IPS-11a (cell line): ENCODE results near the gene MCC.

ENCODE experiments used
- H3K4me3 ChIP-seq: one replicate; pipeline ENCODE4 v1.5.1; 2013; ENCODE audit warnings: low read depth, low read length, control low read depth

MCC gene

GRCh38 chr5:113182658-113183344, 305.5 kb downstream of the MCC start:
- no peak overlapping the region for H3K4me3 ChIP-seq

GRCh38 chr5:113181853-113182490, 306.3 kb downstream of the MCC start:
- no peak overlapping the region for H3K4me3 ChIP-seq

- no peak overlapping the region for H3K4me3 ChIP-seq
These were observed 306.8 kb downstream of the MCC start for GRCh38 chr5:113181409-113181808.

GRCh38 chr5:113179156-113179555, 309.1 kb downstream of the MCC start:
- no peak overlapping the region for H3K4me3 ChIP-seq

GRCh38 chr5:113178073-113178779, 310.0 kb downstream of the MCC start:
- no peak overlapping the region for H3K4me3 ChIP-seq

GRCh38 chr5:113177225-113177624, 311.0 kb downstream of the MCC start:
- H3K4me3 ChIP-seq = no peak overlapping the region

GRCh38 chr5:113176734-113177133, 311.5 kb downstream of the MCC start:
- H3K4me3 ChIP-seq = no peak overlapping the region

GRCh38 chr5:113176196-113176595, 312.1 kb downstream of the MCC start:
- H3K4me3 ChIP-seq = no peak overlapping the region

GRCh38 chr5:113172231-113172826, 315.9 kb downstream of the MCC start:
- no peak overlapping the region for H3K4me3 ChIP-seq

GRCh38 chr5:113171520-113171919, 316.7 kb downstream of the MCC start:
- H3K4me3 ChIP-seq = no peak overlapping the region

- no peak overlapping the region for H3K4me3 ChIP-seq
These were observed 317.5 kb downstream of the MCC start for GRCh38 chr5:113170707-113171106.

GRCh38 chr5:113169720-113170119, 318.5 kb downstream of the MCC start:
- no peak overlapping the region for H3K4me3 ChIP-seq

- no peak overlapping the region for H3K4me3 ChIP-seq
These were observed 320.3 kb downstream of the MCC start for GRCh38 chr5:113167985-113168384.

GRCh38 chr5:113166852-113167366, 321.3 kb downstream of the MCC start:
- H3K4me3 ChIP-seq = no peak overlapping the region

- H3K4me3 ChIP-seq = no peak overlapping the region
These were observed 322.0 kb downstream of the MCC start for GRCh38 chr5:113166261-113166660.

GRCh38 chr5:113164021-113164420, 324.2 kb downstream of the MCC start:
- no peak overlapping the region for H3K4me3 ChIP-seq

- H3K4me3 ChIP-seq = no peak overlapping the region
These were observed 324.9 kb downstream of the MCC start for GRCh38 chr5:113163328-113163727.

GRCh38 chr5:113162770-113163169, 325.5 kb downstream of the MCC start:
- H3K4me3 ChIP-seq = no peak overlapping the region

GRCh38 chr5:113162208-113162607, 326.0 kb downstream of the MCC start:
- no peak overlapping the region for H3K4me3 ChIP-seq

- no peak overlapping the region for H3K4me3 ChIP-seq
These were observed 326.4 kb downstream of the MCC start for GRCh38 chr5:113161806-113162205.

GRCh38 chr5:113157886-113158285, 330.4 kb downstream of the MCC start:
- H3K4me3 ChIP-seq = no peak overlapping the region
